Measurements from ENCODE around the gene NDST1.

Gene NDST1

GRCh38 chr5:150573867-150574817, 66.2 kb downstream of the NDST1 start:
- DNase-seq = no peak

GRCh38 chr5:150574818-150575547, 67.1 kb downstream of the NDST1 start:
- no peak for DNase-seq

- DNase-seq = no peak
Observed at GRCh38 chr5:150575745-150576448, 68.0 kb downstream of the NDST1 start.

- no peak for DNase-seq
Observed at GRCh38 chr5:150576449-150576949, 68.6 kb downstream of the NDST1 start.

- no peak for DNase-seq
Observed at GRCh38 chr5:150577378-150578139, 69.6 kb downstream of the NDST1 start.

- DNase-seq = no peak
Observed at GRCh38 chr5:150578781-150579461, 71.0 kb downstream of the NDST1 start.

GRCh38 chr5:150579462-150580400, 71.8 kb downstream of the NDST1 start:
- DNase-seq = no peak

GRCh38 chr5:150580917-150581316, 73.0 kb downstream of the NDST1 start:
- DNase-seq = no peak

- DNase-seq = no peak
Observed at GRCh38 chr5:150582241-150583109, 74.5 kb downstream of the NDST1 start.

- no peak for DNase-seq
Observed at GRCh38 chr5:150583541-150584225, 75.8 kb downstream of the NDST1 start.

- DNase-seq = no peak
Observed at GRCh38 chr5:150584556-150585335, 76.8 kb downstream of the NDST1 start.

GRCh38 chr5:150585781-150586341, 77.9 kb downstream of the NDST1 start:
- no peak for DNase-seq

- no peak for DNase-seq
Observed at GRCh38 chr5:150587016-150587415, 79.1 kb downstream of the NDST1 start.

- DNase-seq = no peak
Observed at GRCh38 chr5:150587856-150588595, 80.1 kb downstream of the NDST1 start.

- no peak for DNase-seq
Observed at GRCh38 chr5:150588596-150588890, 80.6 kb downstream of the NDST1 start.

- no peak for DNase-seq
Observed at GRCh38 chr5:150589862-150590601, 82.1 kb downstream of the NDST1 start.

Data from KG1 (cell line).